ENCODE data around the gene BBIP1.
"Not testable (repeated sequence)": the region's sequence is repeated elsewhere in the genome, so short reads cannot be mapped to it uniquely, and the experiment has no call there.

Gene BBIP1

DNA sequence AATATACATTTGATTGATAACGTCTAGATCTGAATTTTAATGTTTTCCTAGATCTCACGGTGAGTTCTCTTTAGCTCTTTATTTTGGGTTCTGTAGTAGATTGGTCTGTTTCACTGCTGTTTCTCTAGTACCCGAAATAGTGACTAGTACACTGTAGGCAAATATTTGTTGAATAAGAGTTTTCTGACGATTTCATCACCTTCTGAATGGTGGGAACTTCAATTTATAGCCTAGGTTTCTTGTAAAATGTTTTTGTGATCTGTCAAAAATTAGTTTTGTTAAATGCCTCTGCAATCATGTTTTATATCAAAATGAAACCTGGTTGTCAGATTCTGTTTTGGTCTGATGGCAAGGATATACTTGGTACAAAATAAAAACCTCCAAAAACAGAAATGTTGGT is 37.1 kb downstream of the BBIP1 start:
- H3K4me1 Mint-ChIP-seq (ENCODE audit: low read depth) = peaks cover 27% of the 10 kb centered on the region
- no peak overlapping the region for H3K4me3 Mint-ChIP-seq
- H3K27me3 Mint-ChIP-seq (ENCODE audit: low read depth) = no peaks in the 10 kb centered on the region
- H3K27ac Mint-ChIP-seq = no peak overlapping the region
- peaks cover 48% of the 10 kb centered on the region for H3K36me3 Mint-ChIP-seq (ENCODE audit: low read depth)
- H3K9me3 Mint-ChIP-seq = no peaks in the 10 kb centered on the region

DNA sequence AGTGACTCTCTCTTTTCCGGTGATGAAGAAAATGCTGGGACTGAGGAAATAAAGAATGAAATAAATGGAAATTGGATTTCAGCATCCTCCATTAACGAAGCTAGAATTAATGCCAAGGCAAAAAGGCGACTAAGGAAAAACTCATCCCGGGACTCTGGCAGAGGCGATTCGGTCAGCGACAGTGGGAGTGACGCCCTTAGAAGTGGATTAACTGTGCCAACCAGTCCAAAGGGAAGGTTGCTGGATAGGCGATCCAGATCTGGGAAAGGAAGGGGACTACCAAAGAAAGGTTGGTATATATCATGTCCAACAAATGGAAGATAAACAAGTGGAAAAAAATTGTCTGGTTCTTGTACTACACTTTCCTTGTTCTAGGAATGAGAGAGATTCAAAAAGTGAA is 37.7 kb downstream of the BBIP1 start:
- peaks cover 47% of the 10 kb centered on the region for H3K36me3 Mint-ChIP-seq (ENCODE audit: low read depth)
- H3K4me3 Mint-ChIP-seq = no peak overlapping the region
- H3K4me1 Mint-ChIP-seq (ENCODE audit: low read depth) = peaks cover 26% of the 10 kb centered on the region
- no peaks in the 10 kb centered on the region for H3K9me3 Mint-ChIP-seq
- no peak overlapping the region for H3K27ac Mint-ChIP-seq
- H3K27me3 Mint-ChIP-seq (ENCODE audit: low read depth) = no peaks in the 10 kb centered on the region

DNA sequence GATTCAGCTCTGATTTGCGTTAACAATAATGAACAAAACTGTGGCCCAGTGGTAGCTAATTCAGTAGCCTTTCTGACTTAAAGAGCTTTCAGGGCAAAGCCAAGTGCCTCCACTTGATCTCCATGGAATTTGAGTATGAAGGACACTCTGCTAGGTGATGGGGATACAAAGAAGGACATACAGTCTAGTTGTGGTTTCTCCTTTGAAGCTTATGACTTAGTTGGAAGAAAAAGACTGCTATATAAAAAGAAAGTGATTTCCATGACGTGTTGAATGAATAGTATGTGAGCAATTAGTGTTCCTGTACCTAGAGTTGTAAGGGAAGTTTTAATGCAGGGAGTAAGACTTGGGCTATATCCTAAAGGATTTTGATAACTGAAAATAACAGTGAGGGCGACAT is 39.0 kb downstream of the BBIP1 start:
- H3K27me3 Mint-ChIP-seq (ENCODE audit: low read depth) = no peaks in the 10 kb centered on the region
- peaks cover 45% of the 10 kb centered on the region for H3K36me3 Mint-ChIP-seq (ENCODE audit: low read depth)
- no peak overlapping the region for H3K4me3 Mint-ChIP-seq
- H3K27ac Mint-ChIP-seq = no peak overlapping the region
- H3K9me3 Mint-ChIP-seq = no peaks in the 10 kb centered on the region
- peaks cover 29% of the 10 kb centered on the region for H3K4me1 Mint-ChIP-seq (ENCODE audit: low read depth)

DNA sequence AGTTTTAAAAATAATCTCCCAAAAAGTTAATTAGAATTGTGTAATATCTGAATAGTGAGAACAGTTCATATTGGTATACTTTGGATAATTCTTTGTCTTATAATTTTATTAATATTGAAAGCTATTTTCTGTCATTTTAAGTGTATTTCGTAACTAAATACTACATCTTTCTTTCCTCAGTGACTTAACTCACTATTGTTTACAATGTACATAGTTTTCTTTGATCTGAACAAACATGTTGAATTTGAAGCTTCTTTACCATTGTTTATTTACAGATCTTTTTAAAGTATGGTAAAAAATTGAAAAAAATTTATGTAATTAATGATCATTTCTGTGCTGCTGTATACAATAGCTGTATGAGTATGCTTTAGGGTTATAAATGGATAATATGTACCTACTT is 42.2 kb downstream of the BBIP1 start:
- Mint-ChIP-seq H3K9me3 (no peaks in the 10 kb centered on the region), H3K36me3 (ENCODE audit: low read depth) (peaks cover 31% of the 10 kb centered on the region), H3K4me1 (ENCODE audit: low read depth) (peaks cover 28% of the 10 kb centered on the region), H3K27me3 (ENCODE audit: low read depth) (no peaks in the 10 kb centered on the region), H3K27ac (no peak overlapping the region), H3K4me3 (no peak overlapping the region)

DNA sequence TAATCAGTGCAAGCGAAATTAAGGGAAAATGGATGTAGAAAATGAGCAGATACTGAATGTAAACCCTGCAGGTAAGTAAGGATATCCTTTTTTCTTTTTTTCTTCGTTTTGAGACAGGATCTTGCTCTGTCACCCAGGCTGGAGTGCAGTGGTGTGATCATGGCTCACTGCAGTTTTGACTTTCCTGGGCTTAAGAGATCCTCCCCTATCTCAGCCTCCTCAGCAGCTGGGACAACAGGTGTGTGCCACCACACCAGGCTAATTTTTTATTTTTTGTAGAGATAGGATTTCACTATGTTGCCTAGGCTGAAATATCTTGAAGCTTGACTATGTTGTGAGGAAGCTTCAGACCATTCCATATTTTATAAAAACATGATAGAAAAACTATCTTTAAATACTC is 43.0 kb downstream of the BBIP1 start:
- Mint-ChIP-seq H3K4me3 (no peak overlapping the region), H3K27me3 (ENCODE audit: low read depth) (no peaks in the 10 kb centered on the region), H3K36me3 (ENCODE audit: low read depth) (peaks cover 25% of the 10 kb centered on the region), H3K4me1 (ENCODE audit: low read depth) (peaks cover 28% of the 10 kb centered on the region), H3K27ac (no peak overlapping the region), H3K9me3 (no peaks in the 10 kb centered on the region)

DNA sequence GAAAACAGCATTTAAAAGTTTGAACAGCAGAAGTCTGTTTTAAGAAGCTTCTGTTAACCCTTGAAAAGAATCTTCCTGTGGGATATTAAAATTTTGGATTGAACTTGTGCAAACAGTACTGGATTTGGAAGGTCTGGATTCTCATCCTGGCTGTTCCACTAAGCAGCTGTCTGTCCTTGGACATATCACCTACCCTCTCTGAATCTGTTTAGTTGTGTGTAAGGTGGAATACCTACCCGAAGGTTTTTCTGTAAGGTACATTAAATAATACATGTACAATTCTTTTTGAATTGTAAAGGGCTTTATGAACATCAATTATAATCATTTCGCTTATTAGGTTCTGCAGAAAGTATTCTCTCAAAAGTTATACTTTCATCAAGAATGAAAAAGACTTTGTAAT is 45.0 kb downstream of the BBIP1 start:
- peaks cover 21% of the 10 kb centered on the region for H3K36me3 Mint-ChIP-seq (ENCODE audit: low read depth)
- H3K27ac Mint-ChIP-seq = peak overlapping the region; percentile 6
- peaks cover 45% of the 10 kb centered on the region for H3K4me1 Mint-ChIP-seq (ENCODE audit: low read depth)
- peak overlapping the region; percentile 59 for H3K4me3 Mint-ChIP-seq
- no peaks in the 10 kb centered on the region for H3K27me3 Mint-ChIP-seq (ENCODE audit: low read depth)
- no peaks in the 10 kb centered on the region for H3K9me3 Mint-ChIP-seq

DNA sequence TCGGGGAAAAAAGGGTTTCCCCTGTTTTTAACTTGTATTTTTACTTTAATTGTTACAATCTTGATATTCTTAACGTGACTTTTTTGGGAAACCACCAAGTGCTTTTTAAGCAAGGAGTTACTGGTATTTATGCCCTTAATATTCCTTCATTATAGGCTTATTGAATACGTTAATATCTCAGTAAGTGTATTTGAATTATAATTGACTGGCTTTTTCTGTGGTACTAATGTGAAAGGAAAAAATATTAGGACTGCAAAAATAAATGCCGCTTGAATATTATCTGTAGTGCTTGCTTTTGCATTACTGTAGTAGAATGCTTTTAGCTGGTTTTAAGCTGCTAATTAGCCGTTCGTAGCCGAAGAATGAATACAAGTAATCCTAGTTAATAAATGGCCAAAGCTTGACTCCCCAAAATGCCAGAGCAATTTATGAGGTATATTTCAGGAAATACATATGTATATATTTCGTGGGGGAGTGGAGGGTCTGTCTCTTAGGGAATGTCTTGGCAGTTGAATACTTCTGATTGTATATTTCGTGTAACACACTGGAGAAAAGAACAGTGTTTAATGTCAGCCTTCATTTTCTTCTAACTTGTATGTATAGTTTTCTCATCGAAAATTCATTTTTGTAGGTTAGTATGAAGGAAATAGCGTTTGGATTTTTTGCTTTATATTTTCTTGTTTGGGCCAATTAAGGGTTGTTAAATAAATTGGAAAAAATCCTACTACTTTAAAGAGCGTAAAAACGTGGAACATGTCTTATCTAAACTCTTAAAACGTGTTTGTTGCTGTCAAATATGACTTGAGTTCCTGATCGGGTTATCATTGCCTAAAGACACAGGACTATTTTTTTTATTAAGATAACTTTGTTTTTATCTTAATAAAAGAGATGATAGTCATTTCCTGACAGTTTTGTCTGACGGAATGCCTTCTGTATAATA is 45.7 kb downstream of the BBIP1 start:
- Mint-ChIP-seq H3K9me3 (no peaks in the 10 kb centered on the region), H3K4me1 (ENCODE audit: low read depth) (peaks cover 51% of the 10 kb centered on the region), H3K27me3 (ENCODE audit: low read depth) (no peaks in the 10 kb centered on the region), H3K27ac (peak overlapping the region; percentile 95), H3K36me3 (ENCODE audit: low read depth) (peaks cover 20% of the 10 kb centered on the region), H3K4me3 (peak overlapping the region; percentile 92)

DNA sequence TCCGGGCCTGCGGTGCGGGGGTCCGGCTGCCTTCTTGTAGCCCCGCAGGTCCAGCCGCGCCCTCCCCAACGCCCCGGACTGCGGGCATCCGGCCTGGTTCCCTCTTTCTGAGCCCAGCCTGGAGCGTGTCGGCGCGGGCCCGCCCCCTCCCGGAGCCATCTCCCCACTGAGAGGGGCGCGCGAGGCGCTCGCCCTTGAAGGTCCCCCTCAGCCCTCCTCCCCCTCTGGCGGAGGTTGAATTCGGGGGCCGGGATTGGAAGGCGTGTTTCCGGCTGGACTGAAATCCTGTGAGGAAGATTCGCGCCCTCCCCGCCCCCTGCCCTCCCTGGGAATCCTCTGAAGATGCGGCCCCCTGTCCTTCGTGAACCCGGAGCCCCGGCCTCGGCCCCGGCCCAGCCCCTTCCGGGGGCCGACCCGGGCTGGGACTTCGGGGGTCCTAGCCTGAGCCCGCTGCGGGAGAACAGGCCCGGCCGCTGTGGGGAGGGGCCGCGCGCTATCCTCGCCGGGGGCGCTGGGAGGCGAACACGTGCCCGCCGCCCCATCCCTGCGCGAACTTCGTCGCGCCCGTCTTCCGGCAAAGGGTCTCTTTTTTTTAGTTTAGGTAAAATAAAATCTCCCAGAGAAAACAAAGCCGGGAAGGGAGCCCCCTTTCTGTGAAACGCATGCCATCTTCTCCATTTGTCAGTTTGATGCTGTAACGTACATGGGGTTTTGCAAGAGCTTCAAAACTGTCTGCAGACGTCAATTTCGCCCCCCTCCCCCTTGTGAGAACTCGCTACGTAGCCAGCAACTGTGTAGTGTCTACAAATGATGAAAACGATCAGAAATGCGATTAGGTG is 46.6 kb downstream of the BBIP1 start:
- H3K9me3 Mint-ChIP-seq = no peaks in the 10 kb centered on the region
- no peaks in the 10 kb centered on the region for H3K27me3 Mint-ChIP-seq (ENCODE audit: low read depth)
- peak overlapping the region; percentile 92 for H3K4me3 Mint-ChIP-seq
- H3K27ac Mint-ChIP-seq = peak overlapping the region; percentile 95
- H3K4me1 Mint-ChIP-seq (ENCODE audit: low read depth) = peaks cover 53% of the 10 kb centered on the region
- H3K36me3 Mint-ChIP-seq (ENCODE audit: low read depth) = peaks cover 14% of the 10 kb centered on the region

DNA sequence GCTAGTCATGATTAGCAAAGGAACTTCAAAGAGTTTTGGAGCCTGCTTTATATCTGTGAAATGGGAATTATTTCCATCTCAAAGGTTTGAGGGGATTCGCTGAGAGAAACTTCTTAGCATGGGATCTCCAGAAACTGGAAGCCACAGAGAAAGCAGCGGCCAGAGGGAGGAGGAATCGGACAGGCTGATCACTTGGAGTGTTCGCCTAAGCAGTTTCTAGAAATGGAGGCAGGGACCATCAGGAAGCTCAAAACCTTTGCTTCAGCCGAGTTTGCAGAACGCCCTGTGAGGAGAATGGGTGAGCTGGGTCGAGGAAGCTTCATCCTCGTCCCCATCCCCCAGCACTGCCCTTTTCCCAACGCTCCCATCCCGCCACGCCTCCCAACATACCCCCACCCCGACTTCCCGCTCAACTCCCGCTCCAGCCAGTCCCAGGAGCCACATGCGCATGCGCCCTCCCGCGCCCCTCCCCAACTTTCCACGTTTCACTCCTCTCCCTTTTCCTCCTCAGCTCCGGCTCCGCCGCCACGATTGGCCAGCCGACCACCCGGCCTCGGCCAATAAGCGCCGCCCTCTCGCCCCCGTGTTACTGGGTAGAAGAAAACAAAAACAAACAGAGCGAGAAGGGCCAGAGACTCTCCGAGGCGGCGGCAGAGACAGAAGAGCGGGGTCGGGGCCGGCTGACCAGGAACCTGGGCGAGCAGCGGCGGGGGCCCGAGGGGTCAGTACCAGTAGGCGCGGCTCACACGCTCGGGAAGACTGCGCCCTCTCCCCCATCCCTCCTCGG is 47.5 kb downstream of the BBIP1 start, which contains the start of gene PDCD4:
TSS of gene PDCD4 (plus strand) at position 631 of the 787 bp plus-strand sequence. CDS start 4,100 bp downstream, outside the sequence.
- H3K27ac Mint-ChIP-seq = peak within 1 kb of the TSS; percentile 95

DNA sequence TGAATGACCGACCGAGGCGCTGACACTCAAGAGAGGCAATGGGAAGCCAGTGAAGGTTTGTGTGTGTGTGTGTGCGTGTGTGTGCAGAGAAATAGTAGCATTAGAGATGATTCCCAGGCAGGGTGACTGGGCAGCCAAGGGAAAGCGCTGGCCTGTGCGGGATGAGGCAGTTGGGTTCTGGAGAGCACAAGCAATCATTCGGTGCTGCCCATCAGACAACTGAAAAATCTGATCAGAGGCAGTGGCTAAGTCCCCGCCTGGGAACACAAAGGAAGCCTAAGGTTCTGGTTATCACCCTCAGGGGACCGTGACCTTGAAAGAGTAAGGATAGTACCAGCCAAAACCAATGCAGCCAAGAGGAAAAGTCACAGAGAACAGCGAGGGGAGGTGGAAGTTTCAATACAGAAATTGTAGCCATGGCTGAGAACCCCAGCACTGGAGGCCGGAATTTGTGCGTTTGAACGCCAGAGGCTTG is 48.1 kb downstream of the BBIP1 start:
- H3K9me3 Mint-ChIP-seq = no peaks in the 10 kb centered on the region
- H3K36me3 Mint-ChIP-seq (ENCODE audit: low read depth) = peaks cover 10% of the 10 kb centered on the region
- H3K27me3 Mint-ChIP-seq (ENCODE audit: low read depth) = no peaks in the 10 kb centered on the region
- H3K4me1 Mint-ChIP-seq (ENCODE audit: low read depth) = peaks cover 65% of the 10 kb centered on the region
- H3K27ac Mint-ChIP-seq = peak overlapping the region; percentile 94
- H3K4me3 Mint-ChIP-seq = peak overlapping the region; percentile 93

More for the DNA sequence above, 47.5 kb downstream of the BBIP1 start, which contains the start of gene PDCD4:
- Mint-ChIP-seq H3K36me3 (ENCODE audit: low read depth) (peaks cover 10% of the 10 kb centered on the region), H3K4me3 (peak within 1 kb of the TSS; percentile 93), H3K4me1 (ENCODE audit: low read depth) (peaks cover 60% of the 10 kb centered on the region), H3K27me3 (ENCODE audit: low read depth) (no peaks in the 10 kb centered on the region), H3K9me3 (no peaks in the 10 kb centered on the region)

DNA sequence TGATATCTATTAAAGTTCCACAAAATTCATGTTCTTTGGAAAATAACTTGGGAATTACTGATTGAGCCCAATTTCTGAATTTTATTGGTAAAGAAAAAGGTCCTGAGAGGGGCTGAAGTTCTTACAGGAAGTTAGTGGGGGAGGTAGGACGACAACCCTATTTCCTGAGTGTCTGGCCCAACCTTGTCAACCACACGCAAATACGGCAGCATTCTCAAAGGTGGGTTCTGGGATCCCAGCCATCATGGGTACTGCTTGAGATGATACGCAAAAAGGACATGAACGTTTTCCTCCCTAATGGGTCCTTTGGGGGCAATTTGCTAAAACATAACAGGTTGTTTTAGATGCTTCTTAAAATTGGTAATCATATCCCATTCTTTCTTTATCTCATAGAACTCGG is 50.0 kb downstream of the BBIP1 start:
- Mint-ChIP-seq H3K4me1 (ENCODE audit: low read depth) (peaks cover 73% of the 10 kb centered on the region), H3K27ac (peak overlapping the region; percentile 94), H3K4me3 (peak overlapping the region; percentile 79), H3K36me3 (ENCODE audit: low read depth) (peaks cover 7% of the 10 kb centered on the region), H3K9me3 (no peaks in the 10 kb centered on the region), H3K27me3 (ENCODE audit: low read depth) (no peaks in the 10 kb centered on the region)

DNA sequence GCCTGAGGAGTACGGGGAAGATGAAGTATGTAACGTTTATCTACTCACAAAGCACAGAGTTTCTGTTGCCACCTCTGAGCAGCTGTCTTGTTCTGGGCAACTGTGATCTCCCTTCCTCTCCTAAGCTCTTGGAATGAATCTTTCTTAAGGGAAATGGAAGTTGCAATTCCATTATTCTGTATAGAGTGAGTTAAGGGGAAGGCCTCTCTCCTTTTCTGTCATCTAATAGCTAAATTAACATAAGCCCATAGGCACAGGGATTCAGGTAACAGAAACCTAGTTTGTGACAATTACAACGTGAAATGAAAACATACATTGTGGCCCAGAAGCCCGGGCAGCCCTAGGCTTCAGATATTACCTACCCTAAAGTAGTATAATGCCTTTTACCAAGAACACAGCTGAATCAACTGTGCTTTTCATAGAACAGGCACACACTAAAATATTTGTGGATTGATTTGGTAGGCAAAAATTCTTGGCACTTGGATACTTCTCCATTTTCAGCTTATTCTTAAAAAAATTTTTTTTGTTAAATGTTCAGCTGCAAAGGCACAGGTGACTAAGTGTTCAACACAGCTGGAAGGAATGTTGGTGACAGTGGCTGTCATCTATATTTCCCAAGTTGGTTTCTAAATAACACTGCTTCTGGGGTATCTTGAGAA is 51.0 kb downstream of the BBIP1 start:
- H3K36me3 Mint-ChIP-seq (ENCODE audit: low read depth) = peaks cover 6% of the 10 kb centered on the region
- peak overlapping the region; percentile 79 for H3K4me3 Mint-ChIP-seq
- peak overlapping the region; percentile 94 for H3K27ac Mint-ChIP-seq
- peaks cover 77% of the 10 kb centered on the region for H3K4me1 Mint-ChIP-seq (ENCODE audit: low read depth)
- H3K27me3 Mint-ChIP-seq (ENCODE audit: low read depth) = no peaks in the 10 kb centered on the region
- H3K9me3 Mint-ChIP-seq = no peaks in the 10 kb centered on the region

DNA sequence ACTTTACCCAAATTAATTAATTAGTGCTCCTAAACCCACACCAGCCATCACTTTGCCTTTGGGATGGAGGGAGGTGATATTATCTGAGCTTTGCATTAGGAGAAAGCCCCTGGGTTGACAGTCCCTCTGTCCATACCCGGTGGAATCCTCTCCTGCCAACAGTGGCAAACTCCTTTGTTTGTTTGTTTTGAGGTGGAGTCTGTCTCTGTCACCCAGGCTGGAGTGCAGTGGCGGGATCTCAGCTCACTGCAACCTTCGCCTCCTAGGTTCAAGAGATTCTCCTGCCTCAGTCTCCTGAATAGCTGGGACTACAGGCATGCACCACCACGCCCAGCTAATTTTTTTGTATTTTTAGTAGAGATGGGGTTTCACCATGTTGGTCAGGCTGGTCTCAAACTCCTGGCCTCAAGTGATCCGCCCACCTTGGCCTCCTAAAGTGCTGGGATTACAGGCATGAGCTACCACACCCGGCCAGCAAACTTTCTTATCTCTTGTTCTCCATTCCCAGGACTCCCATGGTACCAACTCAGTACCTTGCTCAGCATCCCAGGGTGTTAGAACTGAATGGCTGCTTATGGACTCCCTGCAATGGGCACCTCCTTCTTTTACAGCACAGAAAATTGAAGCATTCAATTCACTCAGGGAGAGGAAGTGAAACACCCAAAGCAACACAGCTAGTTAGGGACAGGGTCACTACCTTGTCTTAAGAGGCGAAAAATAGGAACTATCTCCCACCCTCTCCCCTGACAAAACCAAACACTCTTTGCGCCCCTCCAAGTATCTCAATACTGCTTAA is 51.8 kb downstream of the BBIP1 start:
- H3K36me3 Mint-ChIP-seq (ENCODE audit: low read depth); H3K9me3 Mint-ChIP-seq; H3K27me3 Mint-ChIP-seq (ENCODE audit: low read depth): not testable (repeated sequence)
- peak overlapping the region; percentile 33 for H3K4me3 Mint-ChIP-seq
- peak overlapping the region; percentile 94 for H3K27ac Mint-ChIP-seq
- H3K4me1 Mint-ChIP-seq (ENCODE audit: low read depth) = peaks cover 82% of the 10 kb centered on the region

Data from T-helper 1 cell treated with Interleukin-12 subunit alpha and Interleukin-12 subunit beta and Interleukin-4 antibody, amounts not matched to agents 30 μg/mL and 1 μg/mL, for 36 hours (primary cell).